ENCODE results near the gene NLRP1.

- TF ChIP-seq CTCF (IDR thresholded peaks at IDR 0.05 in 2 of 3, conservative IDR thresholded peaks at IDR 0.05 in 1 of 3; ENCODE audit: control insufficient read depth in 2 of 3, extremely low read depth in 1 of 3, insufficient read depth in 1 of 3, low read depth in 3 of 3, low read length in 3 of 3) (no peak), SPI1 (IDR thresholded peaks at IDR 0.05; ENCODE audit: borderline replicate concordance, insufficient read depth, low read depth, low read length) (no peak), EZH2 (IDR thresholded peaks at IDR 0.05; ENCODE audit: borderline replicate concordance, control insufficient read depth, low read depth, low read length) (no peak), HDGF (IDR thresholded peaks at IDR 0.05) (no peak), JUND (IDR thresholded peaks at IDR 0.05; ENCODE audit: low read depth, low read length) (no peak), POLR2AphosphoS5 (IDR thresholded peaks at IDR 0.05; ENCODE audit: low read length) (no peak)
These were observed 91.3 kb downstream of the NLRP1 start for GRCh38 chr17:5492970-5493369.
